Activated CD8-positive, alpha-beta memory T cell treated with anti-CD3 and anti-CD28 coated beads for 4 hours (primary cell): Measurements from ENCODE around the gene SLC51B.
"Not testable (repeated sequence)": the region's sequence is repeated elsewhere in the genome, so short reads cannot be mapped to it uniquely, and the experiment has no call there.

ENCODE experiments used
- DNase-seq, 2 donors: peaks; one replicate each; pipeline ENCODE4 v3.0.0-alpha.2; 2020; ENCODE audit warnings: low read depth in 2 of 2

Gene SLC51B

DNA sequence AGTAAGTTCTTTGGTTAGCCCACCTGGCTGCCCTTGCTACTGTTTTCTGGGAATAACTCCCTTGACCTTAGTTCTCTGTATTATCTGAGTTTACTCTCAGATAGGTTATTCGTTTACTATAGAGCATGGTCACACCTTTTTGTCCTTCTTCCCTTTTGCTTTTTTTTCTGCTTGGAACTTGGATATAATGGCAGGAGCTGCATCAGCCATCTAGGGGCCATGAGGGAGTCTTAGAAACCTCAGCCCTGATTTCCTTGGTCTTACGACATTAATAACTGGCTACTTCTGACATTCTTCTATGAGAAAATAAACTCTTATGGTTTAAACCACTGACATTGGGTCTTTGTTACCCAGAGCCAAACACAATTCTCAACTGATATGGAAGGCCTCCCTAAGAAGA lies 3.4 kb upstream of the SLC51B start:
- no peak for DNase-seq

DNA sequence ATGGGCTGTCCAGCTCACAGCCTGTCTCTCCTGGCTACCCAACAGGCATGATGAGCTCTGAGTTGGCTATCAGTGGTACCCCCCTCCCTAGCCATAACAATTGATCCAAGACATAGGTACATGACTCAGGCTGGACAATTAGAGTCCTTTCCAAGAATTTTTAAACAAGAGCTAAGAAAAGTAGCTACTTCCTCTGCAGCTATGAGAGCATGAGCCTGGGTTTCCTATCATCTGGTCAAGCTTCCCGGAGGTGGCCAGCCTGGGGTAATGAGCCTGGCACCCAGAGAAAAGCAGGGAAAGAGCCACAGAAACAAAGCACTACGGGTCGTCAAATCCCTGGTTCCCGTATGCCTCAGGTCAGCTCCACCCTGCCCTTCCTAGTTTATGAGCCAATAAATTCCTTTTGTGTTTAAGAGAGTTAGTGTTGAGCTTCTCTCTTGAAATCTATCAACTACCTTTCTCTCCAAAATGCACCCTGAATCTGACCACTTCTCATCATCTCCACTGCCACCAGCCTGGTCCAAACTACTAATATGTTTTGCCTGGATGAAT lies 2.3 kb upstream of the SLC51B start:
- no peak for DNase-seq

DNA sequence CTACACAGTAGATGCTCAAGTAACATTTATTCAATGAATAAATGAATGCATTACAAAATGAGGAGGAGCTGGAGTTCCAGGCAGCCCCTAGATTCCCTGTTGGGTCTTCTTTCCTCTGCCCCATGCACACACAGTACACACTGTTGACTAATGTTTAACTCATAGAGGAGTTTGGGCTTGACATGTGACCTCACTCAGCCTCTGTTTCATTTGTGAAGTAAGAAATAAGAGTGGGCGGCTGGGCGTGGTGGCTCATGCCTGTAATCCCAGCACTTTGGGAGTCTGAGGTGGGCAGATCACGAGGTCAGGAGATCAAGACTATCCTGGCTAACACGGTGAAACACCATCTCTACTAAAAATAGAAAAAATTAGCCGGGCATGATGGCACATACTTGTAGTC lies 969 bp upstream of the SLC51B start:
- not testable (repeated sequence) for DNase-seq

DNA sequence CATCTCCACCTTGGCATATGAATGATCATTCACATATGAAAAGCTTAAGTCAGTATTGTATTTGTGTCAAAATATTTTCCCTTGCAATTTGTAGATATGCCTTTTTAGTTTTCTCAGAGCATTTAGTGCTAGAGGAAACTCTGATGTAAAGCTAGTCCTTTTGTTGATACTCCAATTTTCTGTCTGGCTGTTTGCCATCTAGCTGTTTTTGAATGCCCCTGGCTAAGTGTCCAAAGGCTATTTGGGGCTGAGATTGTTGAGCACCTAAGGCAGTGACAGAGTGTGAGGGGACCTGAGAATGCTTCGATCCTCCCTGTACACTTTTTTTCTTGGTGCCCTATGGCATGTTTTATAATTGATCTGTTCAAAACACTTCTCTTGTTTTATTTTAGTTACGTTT lies 3.1 kb downstream of the SLC51B start:
- no peak for DNase-seq

- DNase-seq = peak; percentile 73 to 84
These were observed 4.2 kb downstream of the SLC51B start for GRCh38 chr15:65049418-65049840.

GRCh38 chr15:65050270-65050669 lies 5.1 kb downstream of the SLC51B start:
- DNase-seq = no peak

DNA sequence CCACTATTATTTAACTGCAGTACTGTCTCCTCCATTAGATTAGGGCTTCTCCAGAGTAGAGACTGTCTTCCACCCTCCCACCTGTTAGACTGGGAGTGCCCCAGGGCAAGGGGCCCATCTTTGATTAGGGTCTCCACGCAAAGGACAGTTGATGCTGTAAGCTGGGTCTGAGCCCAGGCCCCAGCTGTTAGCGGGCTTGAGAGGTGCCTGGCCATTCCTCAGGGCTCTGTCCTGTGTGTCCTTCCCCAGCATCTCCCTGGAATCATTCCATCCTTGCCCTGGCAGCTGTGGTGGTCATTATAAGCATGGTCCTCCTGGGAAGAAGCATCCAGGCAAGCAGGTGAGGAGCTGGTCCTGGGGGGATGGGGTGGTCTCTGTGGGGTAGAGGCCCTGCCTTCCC lies 6.1 kb downstream of the SLC51B start:
- no peak for DNase-seq

DNA sequence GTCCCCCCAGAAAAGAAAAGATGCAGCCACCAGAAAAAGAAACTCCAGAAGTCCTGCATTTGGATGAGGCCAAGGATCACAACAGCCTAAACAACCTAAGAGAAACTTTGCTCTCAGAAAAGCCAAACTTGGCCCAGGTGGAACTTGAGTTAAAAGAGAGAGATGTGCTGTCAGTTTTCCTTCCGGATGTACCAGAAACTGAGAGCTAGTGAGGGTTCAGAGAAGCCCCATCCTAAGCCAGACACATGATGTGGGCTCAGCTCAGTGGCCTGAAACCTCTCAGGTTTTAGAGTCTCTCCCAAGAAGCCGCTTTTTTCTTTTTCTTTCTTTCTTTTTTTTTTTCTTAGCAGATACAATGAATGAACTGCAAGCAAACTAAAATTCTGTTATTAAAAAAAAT lies 7.8 kb downstream of the SLC51B start:
- DNase-seq = no peak

DNA sequence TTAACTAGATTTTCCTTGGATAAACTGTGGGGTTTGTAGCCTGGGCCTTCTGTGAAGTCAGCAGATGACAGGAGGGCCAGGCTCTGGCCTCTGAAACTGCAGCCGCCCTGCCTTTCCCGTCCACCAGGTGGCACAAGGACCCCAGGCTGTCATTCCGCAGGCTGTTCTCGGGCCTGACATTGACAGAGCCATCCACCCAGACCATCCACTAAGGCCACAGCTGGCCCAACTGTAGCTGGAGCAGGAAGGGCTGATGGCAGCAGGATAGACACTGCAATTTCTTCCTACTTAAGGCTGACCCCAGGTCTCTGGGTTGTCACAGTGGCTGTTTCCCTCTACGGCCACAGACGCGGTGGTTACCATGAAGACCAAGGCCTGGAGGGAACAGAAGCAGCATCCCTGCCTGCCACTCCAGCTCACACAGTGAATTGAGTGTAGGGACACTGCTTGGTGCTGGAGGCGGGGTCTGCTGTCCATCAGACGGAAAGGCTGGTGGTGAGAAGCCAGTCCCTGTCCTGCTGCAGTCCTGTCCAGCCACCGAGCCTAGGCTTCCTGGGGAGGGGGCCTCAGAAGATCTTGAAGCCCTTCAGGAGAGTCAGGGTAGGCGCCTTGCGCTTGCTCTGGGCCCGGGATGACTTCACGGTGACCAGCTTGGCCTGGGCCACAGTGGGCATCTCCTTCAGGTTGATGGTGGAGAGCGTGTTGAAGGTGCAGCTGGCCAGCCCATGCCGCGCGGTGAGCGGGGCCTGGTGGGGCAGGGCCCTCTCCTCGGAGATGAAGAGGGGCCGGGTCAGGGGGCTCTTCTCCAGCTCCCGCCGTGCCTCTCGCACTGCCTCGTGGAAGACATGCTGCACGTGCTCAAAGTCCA lies 9.4 kb downstream of the SLC51B start:
- DNase-seq = peak in 1 of 2 donors; percentile 26

DNA sequence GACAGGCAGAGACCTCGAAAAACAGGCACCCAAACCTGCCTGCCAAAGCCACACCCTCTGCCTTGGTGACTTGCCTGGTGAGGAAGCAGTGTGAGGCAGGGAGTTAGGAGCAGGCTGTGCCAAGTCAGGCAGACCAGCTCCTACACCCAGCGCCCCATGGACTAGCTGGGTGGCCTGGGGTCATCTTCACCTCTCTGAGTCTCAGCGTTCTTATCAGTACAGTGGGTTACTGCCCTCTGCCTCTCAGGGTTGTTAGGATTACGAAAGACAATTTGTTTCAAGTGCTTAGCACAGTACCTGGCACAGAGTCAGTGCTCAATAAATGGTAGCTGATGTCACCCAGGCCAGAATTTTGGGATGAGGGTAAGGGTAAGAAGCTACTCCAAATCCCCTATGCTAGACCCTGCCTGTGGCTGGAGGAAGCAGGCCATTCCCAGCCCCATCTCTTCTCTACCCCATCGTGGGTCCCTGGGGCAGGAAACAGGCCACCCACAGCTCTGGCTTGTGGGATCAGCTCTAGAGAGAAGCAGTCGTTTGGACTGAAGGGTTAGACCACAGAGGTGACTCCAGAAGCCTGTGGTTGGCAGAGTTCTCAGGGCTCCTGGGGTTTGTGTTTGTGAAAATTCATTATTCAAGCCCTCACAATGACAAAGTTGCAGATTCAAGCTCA lies 10.1 kb downstream of the SLC51B start:
- DNase-seq = no peak

- no peak for DNase-seq
These were observed 10.9 kb downstream of the SLC51B start for GRCh38 chr15:65056106-65056505.

- DNase-seq = no peak
These were observed 11.8 kb downstream of the SLC51B start for GRCh38 chr15:65056868-65057548.

DNA sequence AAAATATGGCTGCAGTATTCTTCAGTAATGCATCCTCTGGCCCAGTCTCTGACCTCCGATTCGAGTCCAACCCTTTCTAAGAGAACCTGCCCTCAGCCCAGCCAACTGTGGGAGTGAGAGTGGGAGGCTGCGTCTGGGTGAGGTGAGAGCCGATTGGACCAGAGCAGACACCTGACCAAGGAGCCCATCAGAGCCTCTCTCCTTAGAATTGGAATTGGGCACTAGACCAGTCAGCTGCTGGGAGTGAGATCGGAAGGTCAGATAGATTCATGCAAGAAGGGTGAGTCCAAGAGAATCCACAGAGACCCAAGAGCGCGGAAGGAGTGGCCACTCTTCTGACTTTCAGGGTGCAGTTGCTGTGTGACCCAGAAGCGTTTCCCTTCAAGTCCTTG lies 12.4 kb downstream of the SLC51B start:
- no peak for DNase-seq

GRCh38 chr15:65058394-65059368 lies 13.5 kb downstream of the SLC51B start:
- DNase-seq = no peak

- no peak for DNase-seq
These were observed 14.2 kb downstream of the SLC51B start for GRCh38 chr15:65059369-65059750.

- no peak for DNase-seq
These were observed 14.9 kb downstream of the SLC51B start for GRCh38 chr15:65059931-65060596.

- no peak for DNase-seq
These were observed 15.6 kb downstream of the SLC51B start for GRCh38 chr15:65060641-65061397.

- no peak for DNase-seq
These were observed 16.9 kb downstream of the SLC51B start for GRCh38 chr15:65062061-65062460.

DNA sequence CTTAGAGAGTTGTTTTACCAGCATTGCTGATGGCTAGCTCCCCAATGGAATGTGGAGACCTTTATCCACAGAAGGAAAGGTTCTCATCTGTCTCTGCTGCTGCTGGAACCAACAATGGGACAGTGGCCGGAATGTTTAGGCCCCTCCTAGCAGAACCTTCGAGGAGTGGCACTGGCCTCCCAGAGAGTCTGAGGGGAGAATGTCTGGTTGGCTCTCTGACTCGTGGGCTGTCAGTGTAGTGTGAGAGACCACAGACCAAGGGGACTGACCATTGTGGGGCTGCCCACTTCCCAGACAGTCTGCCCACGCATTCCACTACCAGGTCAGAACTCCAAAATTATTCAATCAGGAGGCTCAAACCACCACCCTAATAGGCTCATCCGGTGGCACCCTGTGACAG lies 17.5 kb downstream of the SLC51B start:
- DNase-seq = no peak
